Thymus (tissue), 11 donors: ENCODE results near the gene MCF2L2. TPM values are rescaled to one million over a fixed set of nuclear protein-coding genes. Genes with fewer than 3 reads are reported as not detected.

Source experiments
- DNase-seq, 9 donors: peaks; one replicate each; pipeline ENCODE4 v3.0.0-alpha.2; 2013; ENCODE audit warnings: low spot score in 9 of 9, low read depth in 6 of 9, missing footprints in 1 of 9
- H3K27ac ChIP-seq, 2 donors: one replicate each; pipeline ENCODE4 v1.5.1; 2013; ENCODE audit warnings: control low read depth in 1 of 2, low read depth in 1 of 2, low read length in 1 of 2, mild to moderate bottlenecking in 1 of 2, moderate library complexity in 1 of 2
- H3K27me3 ChIP-seq, 2 donors: one replicate each; pipeline ENCODE4 v1.5.1; 2013; ENCODE audit warnings: low read length in 1 of 2; ENCODE audit not compliant: control insufficient read depth in 2 of 2, insufficient read depth in 1 of 2
- H3K36me3 ChIP-seq, 2 donors: one replicate each; pipeline ENCODE4 v1.5.1; 2013; ENCODE audit warnings: low read length in 1 of 2, mild to moderate bottlenecking in 1 of 2, moderate library complexity in 1 of 2; ENCODE audit not compliant: control insufficient read depth in 2 of 2, insufficient read depth in 2 of 2
- H3K4me1 ChIP-seq, 2 donors: one replicate each; pipeline ENCODE4 v1.5.1; 2013; ENCODE audit warnings: low read length in 2 of 2; ENCODE audit not compliant: control insufficient read depth in 2 of 2, insufficient read depth in 2 of 2
- H3K4me3 ChIP-seq, 2 donors: one replicate each; pipeline ENCODE4 v1.5.1; 2013; ENCODE audit warnings: low read length in 2 of 2, control low read depth in 1 of 2, mild to moderate bottlenecking in 1 of 2
- H3K9me3 ChIP-seq, 2 donors: one replicate each; pipeline ENCODE4 v1.5.1; 2013; ENCODE audit warnings: low read length in 1 of 2, mild to moderate bottlenecking in 1 of 2; ENCODE audit not compliant: control insufficient read depth in 2 of 2, insufficient read depth in 1 of 2
- WGBS: extraction: QIAGEN DNeasy Blood & Tissue Kit; methylation state at CpG from one replicate; pipeline ENCODE4 v1.1.7; 2013; 5-methylcytosine and 5-hydroxymethylcytosine counted together
- polyA plus RNA-seq: library from polyadenylated mRNA; stranded (reverse); fragments of 200-250 nt; gene quantifications from one replicate; pipeline ENCODE4 v1.2.3, GENCODE V29; 2013
- total RNA-seq: library from RNA; stranded (reverse); fragments of 120-200 nt; gene quantifications from one replicate; pipeline ENCODE4 v1.2.4, GENCODE V29; 2013
- donor health status: healthy.

MCF2L2 gene
- total and polyA plus RNA-seq, 2 donors: 1.0 to 1.1 TPM

DNA sequence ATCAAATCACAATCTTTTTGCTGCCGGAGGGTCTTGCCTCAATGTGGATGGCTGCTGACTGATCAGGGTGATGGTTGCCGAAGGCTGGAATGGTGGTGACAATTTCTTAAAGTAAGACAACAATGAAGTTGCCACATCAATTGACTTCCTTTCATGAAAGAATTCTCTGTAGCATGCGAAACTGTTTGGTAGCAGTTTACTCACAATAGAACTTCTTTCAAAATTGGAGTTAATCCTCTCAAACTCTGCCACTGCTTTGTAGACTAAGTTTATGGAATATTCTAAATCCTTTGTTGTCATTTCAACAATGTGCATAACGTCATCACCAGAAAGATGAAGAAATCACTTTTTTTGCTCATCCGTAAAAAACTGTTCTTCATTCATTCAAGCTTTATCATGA, 109.5 kb downstream of the MCF2L2 start:
- Histone ChIP-seq H3K4me1 (peaks cover 11 to 21% of the 10 kb centered on the region in 2 donors), H3K4me3 (no peak overlapping the region), H3K27ac (peak overlapping the region in 1 of 2 donors; percentile 20), H3K36me3 (no peaks in the 10 kb centered on the region), H3K27me3 (no peaks in the 10 kb centered on the region), H3K9me3 (no peaks in the 10 kb centered on the region)
- peak in 4 of 9 donors; percentile 30 to 74 (median 34) for DNase-seq
- WGBS: 38% methylated on average over 5 of the region's 5 CpGs

DNA sequence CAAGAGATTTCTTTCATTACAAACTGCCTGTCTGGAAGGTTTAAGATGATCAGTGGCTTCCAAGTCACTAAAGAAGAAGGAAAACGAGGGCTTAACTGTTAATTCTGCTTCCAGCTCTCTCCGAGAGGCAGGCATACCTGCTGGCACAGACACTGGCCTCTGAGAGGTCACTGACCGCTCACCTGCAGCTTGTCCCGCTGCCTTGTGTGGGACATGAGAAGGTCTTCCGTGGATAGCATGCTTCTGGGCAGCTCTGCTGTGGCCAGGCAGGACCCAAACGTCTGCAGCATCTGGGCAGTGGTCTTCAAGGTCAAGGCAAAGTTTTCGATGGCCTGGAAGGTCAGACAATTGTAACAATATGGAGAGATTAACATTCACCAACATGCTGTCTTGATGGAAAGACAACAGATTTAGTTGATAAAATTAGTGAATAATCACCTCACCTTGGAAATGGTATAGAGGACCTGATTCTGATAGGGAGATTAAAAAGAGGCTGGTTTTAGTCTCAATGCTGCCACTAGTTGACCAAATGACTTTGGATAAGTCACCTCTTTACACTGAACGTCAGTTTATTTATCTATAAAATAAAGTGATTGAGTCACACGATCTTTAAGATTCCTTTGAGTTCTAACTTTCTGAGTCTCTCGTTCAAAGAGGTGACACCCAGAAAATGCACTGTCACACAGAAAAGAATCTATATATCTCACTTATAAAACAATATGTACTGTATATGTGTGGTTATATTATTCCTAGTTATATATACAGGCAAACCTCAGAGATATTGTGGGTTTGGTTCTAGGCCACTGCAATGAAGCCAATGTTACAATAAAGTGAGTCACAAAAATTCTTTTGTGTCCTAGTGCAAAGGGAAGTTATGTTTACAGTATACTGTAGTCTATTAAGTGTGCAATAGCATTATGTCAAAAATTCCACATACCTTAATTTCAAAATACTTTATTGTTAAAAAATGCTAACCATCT, 110.2 kb downstream of the MCF2L2 start:
- WGBS: 96% methylated on average over 10 of the region's 10 CpGs
- Histone ChIP-seq H3K9me3 (no peaks in the 10 kb centered on the region), H3K27ac (no peak overlapping the region), H3K4me1 (peaks cover 11 to 21% of the 10 kb centered on the region in 2 donors), H3K27me3 (no peaks in the 10 kb centered on the region), H3K36me3 (no peaks in the 10 kb centered on the region), H3K4me3 (no peak overlapping the region)
- DNase-seq: no peak

DNA sequence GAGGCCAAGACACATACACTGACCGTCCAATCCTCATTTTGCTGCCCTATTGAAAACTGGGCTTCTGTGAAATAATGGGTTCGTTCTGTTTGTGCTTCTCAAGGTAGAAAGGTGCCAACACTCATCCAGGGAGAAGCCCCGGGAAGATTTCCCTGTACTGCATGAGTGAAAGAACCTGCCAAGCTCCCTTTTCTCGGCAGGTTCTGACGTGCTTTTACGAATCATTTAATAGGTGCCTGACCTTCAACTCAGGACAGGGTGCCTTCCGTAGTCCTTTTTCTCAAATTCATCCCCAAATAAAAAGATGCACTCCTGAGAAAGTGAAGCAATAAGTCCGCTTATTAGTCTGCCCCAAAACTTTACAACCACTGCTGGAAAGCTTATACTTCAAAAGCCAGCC, 111.1 kb downstream of the MCF2L2 start:
- Histone ChIP-seq H3K36me3 (no peaks in the 10 kb centered on the region), H3K4me3 (no peak overlapping the region), H3K27me3 (no peaks in the 10 kb centered on the region), H3K4me1 (peaks cover 11 to 21% of the 10 kb centered on the region in 2 donors), H3K27ac (no peak overlapping the region), H3K9me3 (no peaks in the 10 kb centered on the region)
- no peak for DNase-seq
- 94% methylated on average over 8 of the region's 8 CpGs for WGBS

DNA sequence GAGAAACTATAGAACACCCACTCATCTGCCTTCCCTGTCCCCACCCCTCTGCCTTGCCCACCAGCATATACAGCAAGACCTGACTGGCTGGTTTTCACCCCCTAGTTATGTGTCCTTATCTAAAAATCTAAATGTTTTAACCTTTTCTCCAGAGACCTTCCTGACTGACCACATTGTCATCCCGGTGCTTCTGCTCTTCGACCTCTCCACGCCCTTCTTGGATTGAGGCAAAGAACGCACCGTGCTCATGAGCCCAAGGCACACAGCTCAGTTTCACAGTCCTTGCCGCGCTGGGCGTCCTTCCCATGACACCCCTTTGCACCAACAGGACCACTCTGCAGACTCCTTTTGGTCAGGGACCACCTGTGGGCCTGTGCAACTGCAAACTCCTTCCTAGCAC, 112.7 kb downstream of the MCF2L2 start:
- Histone ChIP-seq H3K4me1 (peaks cover 11 to 21% of the 10 kb centered on the region in 2 donors), H3K4me3 (no peak overlapping the region), H3K36me3 (no peaks in the 10 kb centered on the region), H3K27ac (no peak overlapping the region), H3K27me3 (no peaks in the 10 kb centered on the region), H3K9me3 (no peaks in the 10 kb centered on the region)
- 98% methylated on average over 8 of the region's 8 CpGs for WGBS
- DNase-seq: no peak

DNA sequence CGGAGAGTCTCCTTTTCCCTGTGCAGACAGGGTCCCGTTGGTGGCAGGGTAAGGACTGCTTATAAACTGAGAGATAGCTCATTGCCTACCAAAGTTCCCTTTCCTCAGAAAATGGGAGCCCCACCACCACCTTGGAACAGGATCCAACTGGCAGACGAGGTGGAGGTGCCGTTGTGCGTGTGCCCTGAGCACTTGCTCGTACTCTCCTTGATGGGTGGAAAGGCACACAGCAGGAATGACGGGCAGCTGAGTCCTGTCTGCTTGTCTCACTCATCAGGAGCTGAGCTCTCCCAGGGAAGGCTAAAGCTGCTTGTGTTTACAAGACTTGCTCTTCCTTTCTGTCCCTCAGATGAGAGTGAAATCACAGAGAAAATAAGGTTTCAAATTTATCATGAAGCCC, 114.7 kb downstream of the MCF2L2 start:
- 87% methylated on average over 7 of the region's 7 CpGs for WGBS
- no peak for DNase-seq

DNA sequence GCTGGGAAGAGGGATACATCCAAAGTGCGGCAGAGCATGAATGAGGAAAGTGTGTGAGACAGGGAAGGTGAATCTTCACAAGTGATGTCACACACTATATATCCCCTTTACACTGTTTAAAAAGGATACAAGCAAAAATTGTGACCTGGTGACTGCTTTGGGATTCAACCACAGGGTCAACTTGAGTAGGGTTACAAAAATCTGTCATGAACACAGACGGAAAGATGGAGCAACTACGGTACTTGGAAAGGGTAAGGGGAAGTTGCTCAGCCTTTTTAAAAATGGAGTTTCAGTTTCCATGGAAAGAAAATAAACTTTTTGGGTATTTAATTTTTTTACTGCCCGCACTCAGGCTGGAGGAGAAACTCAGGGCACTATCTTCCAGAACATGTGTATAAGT, 115.1 kb downstream of the MCF2L2 start:
- Histone ChIP-seq H3K36me3 (no peaks in the 10 kb centered on the region), H3K27me3 (no peaks in the 10 kb centered on the region), H3K4me1 (peaks cover 0 to 7% of the 10 kb centered on the region in 2 donors), H3K4me3 (no peak overlapping the region), H3K27ac (no peak overlapping the region), H3K9me3 (no peaks in the 10 kb centered on the region)
- DNase-seq: no peak
- WGBS: 95% methylated on average over 4 of the region's 4 CpGs

More for the DNA sequence above, 114.7 kb downstream of the MCF2L2 start:
- H3K9me3 ChIP-seq: no peaks in the 10 kb centered on the region
- H3K4me1 ChIP-seq: peaks cover 0 to 11% of the 10 kb centered on the region in 2 donors
- no peaks in the 10 kb centered on the region for H3K36me3 ChIP-seq
- H3K4me3 ChIP-seq: no peak overlapping the region
- no peak overlapping the region for H3K27ac ChIP-seq
- H3K27me3 ChIP-seq: no peaks in the 10 kb centered on the region

DNA sequence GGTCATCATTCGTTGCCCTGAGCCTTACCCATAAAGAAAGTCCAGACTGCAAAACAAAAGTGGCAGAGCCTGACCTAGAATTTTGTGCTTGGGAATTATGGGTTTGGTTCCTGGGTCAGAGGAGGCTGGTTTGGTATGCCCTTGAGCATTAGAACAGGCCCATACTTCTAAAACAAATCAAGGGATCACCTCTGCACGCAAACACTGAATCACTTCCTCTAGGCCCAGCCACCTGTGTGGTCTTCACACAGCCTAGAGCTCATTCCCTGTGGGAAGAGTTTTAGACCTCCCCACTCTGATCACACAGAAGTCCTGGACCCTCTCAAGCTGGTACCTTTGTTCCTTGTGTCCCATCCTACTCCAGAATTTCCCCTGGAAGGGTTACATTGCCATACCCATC, 116.0 kb downstream of the MCF2L2 start:
- H3K9me3 ChIP-seq: no peaks in the 10 kb centered on the region
- H3K27me3 ChIP-seq: no peaks in the 10 kb centered on the region
- no peak overlapping the region for H3K4me3 ChIP-seq
- H3K36me3 ChIP-seq: no peaks in the 10 kb centered on the region
- WGBS: 96% methylated on average over 2 of the region's 2 CpGs
- peaks cover 0 to 4% of the 10 kb centered on the region in 2 donors for H3K4me1 ChIP-seq
- DNase-seq: no peak
- no peak overlapping the region for H3K27ac ChIP-seq

DNA sequence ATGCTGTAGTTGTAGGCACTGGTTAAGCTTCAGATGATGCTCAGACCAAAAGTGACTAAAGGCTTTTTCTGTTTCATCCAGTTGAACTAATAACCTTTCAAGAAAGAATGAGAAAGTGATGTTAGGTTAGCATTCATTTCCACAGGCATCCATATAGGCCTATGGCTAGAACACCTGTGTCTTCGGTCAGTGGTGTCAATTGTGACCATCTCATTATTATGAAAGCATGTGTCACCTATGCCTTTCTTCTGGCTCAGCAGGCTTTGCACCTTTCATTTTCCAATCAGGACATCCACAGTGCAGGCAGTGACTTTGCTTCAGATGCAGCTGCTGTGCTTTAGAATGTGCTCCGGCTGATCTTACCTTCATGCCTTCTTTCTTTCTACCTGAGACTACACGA, 117.5 kb downstream of the MCF2L2 start:
- DNase-seq: no peak
- H3K4me1 ChIP-seq: peaks cover 3 to 16% of the 10 kb centered on the region in 2 donors
- H3K9me3 ChIP-seq: no peaks in the 10 kb centered on the region
- no peak overlapping the region for H3K27ac ChIP-seq
- no peaks in the 10 kb centered on the region for H3K36me3 ChIP-seq
- WGBS: 97% methylated on average over 3 of the region's 3 CpGs
- H3K4me3 ChIP-seq: no peak overlapping the region
- no peaks in the 10 kb centered on the region for H3K27me3 ChIP-seq

DNA sequence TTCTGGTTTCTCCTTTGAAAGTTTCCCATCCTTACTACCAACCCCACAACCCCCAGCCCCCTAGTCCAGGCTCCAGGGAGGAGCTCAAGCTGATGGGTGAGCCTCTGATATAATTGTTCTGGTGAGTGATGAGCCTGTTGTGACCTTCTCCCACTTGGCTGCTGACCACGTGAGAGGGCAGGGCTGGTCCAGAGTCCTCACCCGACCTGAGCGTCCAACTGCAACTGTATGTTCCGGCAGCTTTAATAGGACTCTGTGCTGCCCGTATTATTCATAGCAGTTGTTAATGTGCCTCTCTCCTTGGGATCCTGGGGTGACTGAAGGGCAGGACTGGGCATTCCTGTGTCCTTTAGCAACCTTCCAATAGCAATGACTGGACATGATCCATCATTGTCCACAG, 119.1 kb downstream of the MCF2L2 start:
- no peak overlapping the region for H3K27ac ChIP-seq
- H3K36me3 ChIP-seq: no peaks in the 10 kb centered on the region
- H3K27me3 ChIP-seq: no peaks in the 10 kb centered on the region
- no peak overlapping the region for H3K4me3 ChIP-seq
- no peaks in the 10 kb centered on the region for H3K9me3 ChIP-seq
- DNase-seq: no peak
- WGBS: 96% methylated on average over 5 of the region's 5 CpGs
- peaks cover 3 to 16% of the 10 kb centered on the region in 2 donors for H3K4me1 ChIP-seq
